ENCODE measurements around the gene LOXL3. TPM values are rescaled to one million over a fixed set of nuclear protein-coding genes. Genes with fewer than 3 reads are reported as not detected.

Gene LOXL3
- polyA plus RNA-seq, 1 of the 3 experiments (the other 2 are of a cell fraction), result 47.9 TPM

GRCh38 chr2:74597410-74597809, 43.7 kb upstream of the LOXL3 start (continued):
- no peak for TF ChIP-seq USF2 (IDR thresholded peaks at IDR 0.05; ENCODE audit: borderline replicate concordance, low read depth, low read length)
- TF ChIP-seq RFX5 (IDR thresholded peaks at IDR 0.05; ENCODE audit: low read length), result no peak
- TF ChIP-seq NRF1 (IDR thresholded peaks at IDR 0.05; ENCODE audit: low read depth, low read length), result no peak
- TF ChIP-seq EP300 (IDR thresholded peaks at IDR 0.05; ENCODE audit: borderline replicate concordance in 1 of 2, low read depth in 1 of 2, low read length in 1 of 2), result peak; percentile 33 to 62
- no peak for TF ChIP-seq USF1 (IDR thresholded peaks at IDR 0.05; ENCODE audit: borderline replicate concordance, low read depth)
- no peak for TF ChIP-seq GABPA (IDR thresholded peaks at IDR 0.05; ENCODE audit: low read depth)
- TF ChIP-seq FOXJ3 (CRISPR knock-in tag; IDR thresholded peaks at IDR 0.05), result no peak
- no peak for TF ChIP-seq IRF3 (IDR thresholded peaks at IDR 0.05; ENCODE audit: low read depth, low read length)
- TF ChIP-seq TAF1 (IDR thresholded peaks at IDR 0.05; ENCODE audit: borderline replicate concordance, low read depth, low read length), result 0 out of 2 replicates have a peak, but pooled peaks have one; percentile 29
- no peak for TF ChIP-seq YY1 (IDR thresholded peaks at IDR 0.05; ENCODE audit: low read depth)
- TF ChIP-seq TCF12 (IDR thresholded peaks at IDR 0.05), result peak; percentile 94
- TF ChIP-seq RCOR1 (IDR thresholded peaks at IDR 0.05; ENCODE audit: low read length), result no peak
- TF ChIP-seq TEAD4 (IDR thresholded peaks at IDR 0.05; ENCODE audit: borderline replicate concordance, insufficient read depth), result no peak; the same call in 1 of the 2 replicates
- TF ChIP-seq POLR2AphosphoS5 (IDR thresholded peaks at IDR 0.05; ENCODE audit: low read depth, low read length), result peak; percentile 85
- TF ChIP-seq CHD2 (IDR thresholded peaks at IDR 0.05; ENCODE audit: low read length, partially characterized antibody), result peak; percentile 12

- no peaks in the 10 kb centered on the region for H3F3A ChIP-seq (replicated peaks; ENCODE audit: insufficient read depth)
- CTCF ChIA-PET, result interaction anchor here (0.7 to 2.6 kb wide), 6 partner anchors 9 to 42 kb away, joined by 3 to 17 read pairs (median 3); partner anchors contain the start of genes DOK1 and LOXL3
- 55% methylated on average over 1 of the region's 1 CpG for WGBS (ENCODE audit: low lambda C conversion rate)
- TF ChIP-seq USF1 (IDR thresholded peaks at IDR 0.05; ENCODE audit: borderline replicate concordance, low read depth) (no peak), ZBTB33 (IDR thresholded peaks at IDR 0.05; ENCODE audit: borderline replicate concordance, low read depth) (no peak), MXI1 (IDR thresholded peaks at IDR 0.05; ENCODE audit: low read depth, low read length) (no peak), MEF2A (IDR thresholded peaks at IDR 0.05; ENCODE audit: borderline replicate concordance, low read depth) (no peak), SMC3 (IDR thresholded peaks at IDR 0.05; ENCODE audit: low read depth, low read length) (no peak), YY1 (IDR thresholded peaks at IDR 0.05; ENCODE audit: low read depth) (no peak), REST (IDR thresholded peaks at IDR 0.05; ENCODE audit: low read depth, low read length) (no peak), RCOR1 (IDR thresholded peaks at IDR 0.05; ENCODE audit: low read length) (no peak), FOSL2 (IDR thresholded peaks at IDR 0.05; ENCODE audit: borderline replicate concordance, low read depth) (no peak), CHD2 (IDR thresholded peaks at IDR 0.05; ENCODE audit: low read length, partially characterized antibody) (no peak), FOXJ3 (CRISPR knock-in tag; IDR thresholded peaks at IDR 0.05) (no peak), NFIC (IDR thresholded peaks at IDR 0.05; ENCODE audit: borderline replicate concordance) (no peak), ELF1 (IDR thresholded peaks at IDR 0.05) (no peak)
Observed at GRCh38 chr2:74596584-74596983, 42.8 kb upstream of the LOXL3 start.

More at GRCh38 chr2:74596584-74596983, 42.8 kb upstream of the LOXL3 start:
- Histone ChIP-seq H3K4me1 (ENCODE audit: control insufficient read depth in 1 of 2, insufficient read depth in 2 of 2, low read depth in 1 of 2, low read length in 1 of 2) (peaks cover 0 to 5% of the 10 kb centered on the region in 2 experiments; a peak in 2 of 4 replicates), H3K4me2 (no peak overlapping the region), H3K27me3 (ENCODE audit: insufficient read depth) (no peaks in the 10 kb centered on the region; the same call in 1 of the 2 replicates), H2AFZ (ENCODE audit: low read depth) (no peak overlapping the region), H4K20me1 (ENCODE audit: insufficient read depth) (no peaks in the 10 kb centered on the region), H3K4me3 (ENCODE audit: low read depth in 2 of 2, low read length in 1 of 2) (no peak overlapping the region), H3K9me2 (no peaks in the 10 kb centered on the region), H3K9me3 (no peaks in the 10 kb centered on the region), H3K79me2 (ENCODE audit: insufficient read depth) (no peaks in the 10 kb centered on the region; the same call in 1 of the 2 replicates), H3K36me3 (replicated peaks in 1 of 2; ENCODE audit: control insufficient read depth in 1 of 2, insufficient read depth in 2 of 2, low read length in 1 of 2) (no peaks in the 10 kb centered on the region), H3K27ac (ENCODE audit: low read depth in 2 of 2, low read length in 1 of 2) (peak overlapping the region in 1 of 2 experiments; percentile 86; a peak in 2 of 4 replicates), H3K9ac (no peak overlapping the region)
- DNase-seq, result no peak
- POLR2A ChIA-PET, result no interaction called here
